Choroid plexus epithelial cell (primary cell): ENCODE results near the gene ANKRD63.

Source experiments
- DNase-seq: peaks from one replicate; pipeline ENCODE4 v3.0.0-alpha.2; 2010; ENCODE audit warnings: low read depth
- H3K4me3 ChIP-seq: 2 replicates; pipeline ENCODE4 v1.5.1; 2011; ENCODE audit warnings: low read depth, mild to moderate bottlenecking, control low read depth, low read length, moderate library complexity
- TF ChIP-seq, protein P1 (sequence below): conservative IDR thresholded peaks from 2 replicates; pipeline ENCODE4 v1.5.1; 2011; ENCODE audit warnings: low read depth, mild to moderate bottlenecking, control low read depth, inconsistent platforms, low read length, moderate library complexity

ANKRD63 gene

GRCh38 chr15:40282869-40283614 lies at the start of gene ANKRD63:
ANKRD63 (minus strand) TSS chr15:40283064; CDS start chr15:40282586, 478 bp downstream.
- TF ChIP-seq, protein P1, sequence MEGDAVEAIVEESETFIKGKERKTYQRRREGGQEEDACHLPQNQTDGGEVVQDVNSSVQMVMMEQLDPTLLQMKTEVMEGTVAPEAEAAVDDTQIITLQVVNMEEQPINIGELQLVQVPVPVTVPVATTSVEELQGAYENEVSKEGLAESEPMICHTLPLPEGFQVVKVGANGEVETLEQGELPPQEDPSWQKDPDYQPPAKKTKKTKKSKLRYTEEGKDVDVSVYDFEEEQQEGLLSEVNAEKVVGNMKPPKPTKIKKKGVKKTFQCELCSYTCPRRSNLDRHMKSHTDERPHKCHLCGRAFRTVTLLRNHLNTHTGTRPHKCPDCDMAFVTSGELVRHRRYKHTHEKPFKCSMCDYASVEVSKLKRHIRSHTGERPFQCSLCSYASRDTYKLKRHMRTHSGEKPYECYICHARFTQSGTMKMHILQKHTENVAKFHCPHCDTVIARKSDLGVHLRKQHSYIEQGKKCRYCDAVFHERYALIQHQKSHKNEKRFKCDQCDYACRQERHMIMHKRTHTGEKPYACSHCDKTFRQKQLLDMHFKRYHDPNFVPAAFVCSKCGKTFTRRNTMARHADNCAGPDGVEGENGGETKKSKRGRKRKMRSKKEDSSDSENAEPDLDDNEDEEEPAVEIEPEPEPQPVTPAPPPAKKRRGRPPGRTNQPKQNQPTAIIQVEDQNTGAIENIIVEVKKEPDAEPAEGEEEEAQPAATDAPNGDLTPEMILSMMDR = no peak
- DNase-seq = no peak
- H3K4me3 ChIP-seq = peak within 1 kb of the TSS; percentile 38

GRCh38 chr15:40332113-40332781 lies 49.4 kb upstream of the ANKRD63 start:
- DNase-seq = no peak
- H3K4me3 ChIP-seq = no peak overlapping the region
- TF ChIP-seq, protein P1 = no peak

DNA sequence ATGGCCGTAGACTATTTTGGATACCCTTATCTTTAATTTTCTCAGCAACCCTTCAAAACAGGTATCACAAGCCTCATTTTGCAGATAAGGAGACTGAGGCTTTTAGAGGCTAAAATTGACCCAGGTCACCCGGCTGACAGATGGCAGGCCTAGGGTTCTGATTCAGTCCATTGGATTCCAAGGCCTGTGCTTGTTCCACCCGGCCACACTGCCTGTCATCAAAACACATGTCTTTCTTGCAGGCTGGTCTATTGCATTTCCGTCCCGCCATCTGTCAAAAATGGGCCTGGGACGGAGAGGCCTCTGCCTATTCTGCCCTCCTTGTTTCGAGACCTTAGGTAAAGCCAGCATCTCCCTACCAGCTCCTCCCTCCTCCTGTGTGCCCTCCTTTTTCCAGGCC lies 48.8 kb upstream of the ANKRD63 start:
- DNase-seq = no peak
- TF ChIP-seq, protein P1 = no peak
- H3K4me3 ChIP-seq = no peak overlapping the region

DNA sequence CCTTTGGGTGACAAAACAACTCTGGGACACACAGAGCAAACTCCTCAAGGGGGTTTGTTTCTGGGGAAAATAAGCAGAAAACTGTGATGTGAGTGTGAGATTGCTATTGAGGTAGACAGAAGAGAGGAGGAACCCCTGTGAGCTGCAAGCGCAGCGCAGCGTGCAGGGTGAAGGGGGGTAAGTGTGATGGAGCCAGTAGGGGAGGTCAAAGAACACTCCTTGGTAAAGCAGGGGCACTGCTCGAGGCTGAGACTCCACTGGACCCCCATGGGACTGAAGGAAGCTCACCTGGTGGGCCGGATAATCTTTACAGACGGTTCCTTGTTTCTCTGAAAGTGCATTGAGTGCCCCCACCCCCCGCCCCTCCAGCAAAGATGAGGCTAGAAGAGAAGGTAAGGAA lies 48.2 kb upstream of the ANKRD63 start:
- TF ChIP-seq, protein P1 = no peak
- H3K4me3 ChIP-seq = no peak overlapping the region
- no peak for DNase-seq

DNA sequence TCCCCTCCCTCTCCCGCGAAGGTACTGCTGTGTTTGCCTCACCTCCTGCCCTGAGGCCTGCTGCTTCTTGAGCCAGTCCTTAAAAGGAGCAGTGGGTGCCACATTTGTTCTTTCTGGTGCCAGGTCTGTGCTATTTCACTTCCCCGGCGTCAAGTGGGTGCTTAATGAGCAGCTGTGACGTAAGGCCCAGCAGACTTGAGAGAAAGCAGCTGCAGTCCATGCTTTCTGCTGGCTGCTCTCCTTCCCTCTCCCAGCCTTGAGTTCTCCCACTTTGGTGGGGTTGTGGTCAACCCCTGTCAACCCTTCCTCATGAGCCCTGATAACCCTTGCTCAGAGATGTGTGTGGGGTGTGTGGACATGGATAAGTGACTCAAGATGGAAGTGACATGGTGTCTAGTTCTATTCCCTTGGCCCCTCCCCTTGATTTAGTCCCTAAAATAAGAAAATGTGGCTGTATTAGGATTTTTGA lies 47.5 kb upstream of the ANKRD63 start:
- H3K4me3 ChIP-seq = no peak overlapping the region
- TF ChIP-seq, protein P1 = no peak
- peak; percentile 55 for DNase-seq

DNA sequence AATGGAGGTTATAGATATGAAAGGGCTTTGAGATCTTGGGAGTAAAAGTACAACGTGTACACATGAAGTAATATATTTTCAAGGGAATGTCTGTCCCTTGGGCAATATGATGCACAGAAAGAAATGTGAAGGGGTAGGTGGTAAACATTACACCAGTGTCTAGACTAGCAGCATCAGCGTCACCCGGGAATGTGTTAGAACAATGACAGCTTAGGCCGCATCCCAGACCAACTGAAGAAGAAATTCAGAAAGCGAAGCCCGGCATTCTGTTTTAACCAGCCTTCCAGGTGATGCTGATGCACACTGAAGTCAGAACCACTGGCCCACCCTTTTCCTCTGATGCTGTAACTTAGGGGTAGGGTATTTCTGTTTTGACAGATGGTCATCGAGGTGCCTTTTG lies 46.9 kb upstream of the ANKRD63 start:
- TF ChIP-seq, protein P1 = no peak
- H3K4me3 ChIP-seq = no peak overlapping the region
- peak; percentile 63 for DNase-seq

GRCh38 chr15:40328751-40329150 lies 45.9 kb upstream of the ANKRD63 start:
- no peak for DNase-seq
- TF ChIP-seq, protein P1 = no peak
- no peak overlapping the region for H3K4me3 ChIP-seq
